ENCODE results near the gene GRK7.

The GRK7 gene

DNA sequence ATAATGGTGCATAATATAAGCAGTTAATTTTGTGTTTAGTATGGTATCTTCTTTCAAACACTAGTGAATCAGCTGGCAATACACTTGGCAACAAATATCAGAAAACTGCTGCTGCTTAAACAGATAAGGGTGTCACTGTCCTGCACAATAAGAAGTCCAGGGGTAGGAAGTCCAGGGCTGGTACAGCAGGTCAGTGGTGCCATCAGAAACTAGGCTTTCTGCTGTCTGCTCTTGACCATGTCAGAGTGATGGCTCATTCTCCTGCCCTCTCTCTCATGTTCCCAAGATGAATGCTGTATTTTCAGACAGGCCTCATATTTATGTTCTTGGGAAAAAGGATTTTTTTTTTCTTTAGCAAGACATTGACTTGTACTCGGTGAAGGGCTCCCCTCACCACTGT, 9.2 kb upstream of the GRK7 start:
- TF ChIP-seq CTCF (IDR thresholded peaks at IDR 0.05) (no peak), ZFX (IDR thresholded peaks at IDR 0.05; ENCODE audit: borderline replicate concordance) (no peak)
- no peak overlapping the region for H3K27ac ChIP-seq

GRCh38 chr3:141762552-141762951, 656 bp upstream of the GRK7 start:
- H3K27ac ChIP-seq = peak overlapping the region; percentile 20; the same call in 1 of the 2 replicates

- TF ChIP-seq CTCF (IDR thresholded peaks at IDR 0.05) = no peak
- no peak for TF ChIP-seq ZFX (IDR thresholded peaks at IDR 0.05; ENCODE audit: borderline replicate concordance)
- H3K27ac ChIP-seq = no peak overlapping the region
Measured at GRCh38 chr3:141764045-141764444, 837 bp downstream of the GRK7 start.

DNA sequence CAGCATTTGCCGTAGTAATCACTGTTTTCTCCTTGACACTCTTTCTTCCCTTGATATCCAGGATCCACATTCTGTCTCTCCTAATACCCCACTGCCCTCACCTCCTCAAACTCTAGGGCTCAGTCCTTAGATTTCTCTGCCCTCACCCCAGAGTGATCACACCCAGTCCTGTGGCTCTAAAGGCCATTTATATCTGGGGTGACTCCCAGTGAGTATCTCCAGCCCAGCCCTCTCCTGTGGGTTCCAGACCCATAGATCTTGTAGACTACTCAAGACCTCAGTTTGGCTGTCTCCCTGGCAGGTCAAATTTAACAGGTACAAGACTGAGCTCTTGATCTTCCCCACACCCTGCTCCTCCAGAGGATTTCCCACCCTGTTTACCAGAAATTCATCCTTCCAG, 1.3 kb downstream of the GRK7 start:
- no peak overlapping the region for H3K27ac ChIP-seq
- TF ChIP-seq CTCF (IDR thresholded peaks at IDR 0.05) = no peak
- TF ChIP-seq ZFX (IDR thresholded peaks at IDR 0.05; ENCODE audit: borderline replicate concordance) = no peak

DNA sequence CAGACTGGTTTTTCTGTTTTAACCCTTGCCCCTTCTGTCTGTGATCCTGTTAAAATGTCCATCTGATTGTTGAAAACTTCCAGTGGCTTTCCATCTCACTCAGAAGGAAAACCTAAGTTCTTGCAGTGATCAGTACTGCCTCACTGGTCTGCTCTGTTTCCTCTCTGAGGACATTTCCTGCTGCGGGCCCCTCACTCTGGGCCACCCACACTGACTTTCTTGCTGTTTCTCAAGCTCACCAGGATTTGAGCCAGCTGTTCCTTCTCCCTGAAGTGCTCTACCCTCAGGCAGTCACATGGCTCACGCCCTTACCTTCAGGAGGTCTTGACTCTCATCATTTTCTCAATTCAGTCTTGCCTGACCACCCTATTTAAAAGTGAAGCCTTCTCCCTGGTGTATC, 1.8 kb downstream of the GRK7 start:
- H3K27ac ChIP-seq = no peak overlapping the region
- no peak for TF ChIP-seq ZFX (IDR thresholded peaks at IDR 0.05; ENCODE audit: borderline replicate concordance)
- TF ChIP-seq CTCF (IDR thresholded peaks at IDR 0.05) = no peak

- H3K27ac ChIP-seq = no peak overlapping the region
- TF ChIP-seq CTCF (IDR thresholded peaks at IDR 0.05) (no peak), ZFX (IDR thresholded peaks at IDR 0.05; ENCODE audit: borderline replicate concordance) (no peak)
Measured at GRCh38 chr3:141767066-141767465, 3.9 kb downstream of the GRK7 start.

GRCh38 chr3:141769221-141769894, 6.2 kb downstream of the GRK7 start:
- no peak overlapping the region for H3K27ac ChIP-seq
- TF ChIP-seq CTCF (IDR thresholded peaks at IDR 0.05) = no peak
- no peak for TF ChIP-seq ZFX (IDR thresholded peaks at IDR 0.05; ENCODE audit: borderline replicate concordance)

DNA sequence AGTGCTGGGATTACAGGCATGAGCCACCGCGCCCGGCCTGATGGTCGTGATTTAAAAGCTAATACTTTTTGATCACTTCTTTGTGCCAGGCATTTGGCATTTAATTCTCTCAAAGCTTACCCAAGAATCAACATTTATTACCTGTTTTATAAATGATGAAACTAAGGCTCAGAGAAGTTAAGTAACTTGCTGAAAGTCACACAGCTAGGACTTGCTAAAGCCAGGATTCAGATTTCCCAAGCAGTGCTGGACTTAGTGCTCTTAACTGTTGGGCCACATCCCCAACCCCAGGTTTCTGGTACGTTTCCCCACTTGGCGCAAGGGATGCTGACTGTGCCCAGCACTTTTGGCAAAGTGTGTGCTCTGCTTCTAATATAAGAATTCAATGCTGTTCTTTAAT, 10.5 kb downstream of the GRK7 start:
- H3K27ac ChIP-seq = no peak overlapping the region
- no peak for TF ChIP-seq ZFX (IDR thresholded peaks at IDR 0.05; ENCODE audit: borderline replicate concordance)
- no peak for TF ChIP-seq CTCF (IDR thresholded peaks at IDR 0.05)

All from 22Rv1 (cell line).